ENCODE measurements around the gene ARHGEF10L.

The ARHGEF10L gene

DNA sequence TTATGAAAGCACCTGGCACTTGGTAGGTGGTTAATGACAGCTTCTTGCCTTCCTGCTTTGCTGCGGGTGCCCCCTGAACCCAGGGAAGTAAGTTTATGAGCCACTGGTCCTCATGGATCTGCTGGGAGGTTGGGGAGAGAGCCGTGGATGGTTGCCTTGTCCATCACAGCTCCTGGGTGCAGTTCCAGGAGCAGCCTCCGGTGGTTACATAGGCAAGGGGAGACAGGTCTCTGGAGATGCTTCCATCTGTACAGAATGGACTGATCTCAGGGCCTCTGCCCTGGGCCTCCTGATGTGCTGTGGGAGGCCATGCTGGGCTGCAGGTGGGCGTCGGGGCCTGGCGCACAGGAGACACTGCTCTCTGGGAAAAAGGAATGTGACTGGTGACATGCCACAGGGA, 31.6 kb upstream of the ARHGEF10L start:
- H3K27me3 ChIP-seq (ENCODE audit: control insufficient read depth in 2 of 2, insufficient read depth in 2 of 2, low read length in 2 of 2): no peaks in the 10 kb centered on the region
- no peak overlapping the region for H3K4me3 ChIP-seq (ENCODE audit: low read length in 2 of 2)
- H3K36me3 ChIP-seq (ENCODE audit: control insufficient read depth in 2 of 2, insufficient read depth in 2 of 2, low read length in 2 of 2): no peaks in the 10 kb centered on the region
- no peak overlapping the region for H3K27ac ChIP-seq (ENCODE audit: low read depth in 2 of 2, low read length in 2 of 2)
- H3K9me3 ChIP-seq (ENCODE audit: control insufficient read depth in 2 of 2, low read length in 2 of 2): no peaks in the 10 kb centered on the region
- no peak overlapping the region for H3K9ac ChIP-seq (ENCODE audit: low read depth in 1 of 2, low read length in 2 of 2)
- H3K4me1 ChIP-seq (ENCODE audit: control insufficient read depth in 2 of 2, insufficient read depth in 2 of 2, low read length in 2 of 2): peaks cover 6 to 10% of the 10 kb centered on the region in 2 donors

DNA sequence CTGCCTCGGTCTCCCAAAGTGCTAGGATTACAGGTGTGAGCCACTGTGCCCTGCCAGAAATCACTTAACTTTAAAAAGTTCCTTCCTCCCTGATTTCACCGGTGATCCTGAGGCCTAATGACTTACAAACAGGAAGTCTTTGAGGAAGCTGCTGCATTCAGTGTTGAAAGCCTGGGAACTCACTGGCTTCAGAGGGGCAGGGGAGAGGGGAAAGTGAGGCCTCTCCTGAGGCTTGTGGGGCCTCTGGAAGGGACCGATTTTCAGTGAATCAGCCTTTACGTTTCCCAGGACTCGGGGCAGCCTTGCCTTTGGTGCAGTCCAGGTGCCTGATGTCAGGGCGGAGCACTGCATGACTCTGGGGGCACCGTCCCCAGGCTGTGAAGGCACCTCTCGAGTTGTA, 30.1 kb upstream of the ARHGEF10L start:
- H3K4me3 ChIP-seq (ENCODE audit: low read length in 2 of 2): no peak overlapping the region
- peaks cover 5 to 13% of the 10 kb centered on the region in 2 donors for H3K4me1 ChIP-seq (ENCODE audit: control insufficient read depth in 2 of 2, insufficient read depth in 2 of 2, low read length in 2 of 2)
- H3K9me3 ChIP-seq (ENCODE audit: control insufficient read depth in 2 of 2, low read length in 2 of 2): no peaks in the 10 kb centered on the region
- no peaks in the 10 kb centered on the region for H3K27me3 ChIP-seq (ENCODE audit: control insufficient read depth in 2 of 2, insufficient read depth in 2 of 2, low read length in 2 of 2)
- peak overlapping the region; percentile 36 to 56 for H3K27ac ChIP-seq (ENCODE audit: low read depth in 2 of 2, low read length in 2 of 2)
- H3K36me3 ChIP-seq (ENCODE audit: control insufficient read depth in 2 of 2, insufficient read depth in 2 of 2, low read length in 2 of 2): no peaks in the 10 kb centered on the region
- peak overlapping the region in 1 of 2 donors; percentile 32 for H3K9ac ChIP-seq (ENCODE audit: low read depth in 1 of 2, low read length in 2 of 2)

DNA sequence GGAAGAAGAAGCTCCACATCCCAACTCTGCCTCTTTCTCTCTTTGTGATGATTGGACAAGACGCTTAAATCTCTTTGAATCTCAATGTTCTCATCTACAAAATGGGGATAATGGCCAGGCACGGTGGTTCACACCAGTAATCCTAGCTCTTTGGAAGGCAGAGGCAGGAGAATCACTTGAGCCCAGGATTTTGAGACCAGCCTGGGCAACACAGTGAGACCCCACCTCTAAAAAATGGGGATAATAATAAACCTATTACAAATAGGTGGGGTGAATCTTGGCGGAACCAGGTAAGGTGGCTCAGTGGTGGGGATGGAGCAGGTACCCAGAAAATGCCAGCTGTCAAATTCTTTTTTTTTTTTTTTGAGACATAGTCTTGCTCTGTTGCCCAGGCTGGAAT, 29.4 kb upstream of the ARHGEF10L start:
- Histone ChIP-seq H3K9ac (ENCODE audit: low read depth in 1 of 2, low read length in 2 of 2) (no peak overlapping the region), H3K27ac (ENCODE audit: low read depth in 2 of 2, low read length in 2 of 2) (no peak overlapping the region), H3K27me3 (ENCODE audit: control insufficient read depth in 2 of 2, insufficient read depth in 2 of 2, low read length in 2 of 2) (no peaks in the 10 kb centered on the region), H3K9me3 (ENCODE audit: control insufficient read depth in 2 of 2, low read length in 2 of 2) (no peaks in the 10 kb centered on the region), H3K4me3 (ENCODE audit: low read length in 2 of 2) (no peak overlapping the region), H3K36me3 (ENCODE audit: control insufficient read depth in 2 of 2, insufficient read depth in 2 of 2, low read length in 2 of 2) (no peaks in the 10 kb centered on the region), H3K4me1 (ENCODE audit: control insufficient read depth in 2 of 2, insufficient read depth in 2 of 2, low read length in 2 of 2) (peaks cover 5 to 13% of the 10 kb centered on the region in 2 donors)

DNA sequence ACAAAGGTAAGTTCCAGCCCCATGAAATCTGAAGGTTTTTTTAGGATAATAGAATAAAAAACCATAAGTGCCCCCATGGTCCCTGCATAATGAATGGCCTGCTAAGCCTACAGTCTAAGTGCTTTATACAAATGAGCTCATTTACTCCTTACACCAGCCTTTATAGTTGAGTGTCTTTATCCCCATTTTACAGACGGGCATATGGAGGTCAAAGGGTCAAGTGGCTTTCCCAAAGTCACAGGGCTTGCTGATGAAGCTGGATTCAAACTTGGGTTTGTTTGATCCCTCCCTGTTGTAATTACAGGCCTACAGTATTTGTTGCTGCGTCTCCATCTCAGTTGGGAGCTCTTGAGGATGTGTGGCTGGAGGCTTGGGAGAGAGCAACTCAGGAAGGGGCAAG, 28.3 kb upstream of the ARHGEF10L start:
- H3K9me3 ChIP-seq (ENCODE audit: control insufficient read depth in 2 of 2, low read length in 2 of 2): no peaks in the 10 kb centered on the region
- no peak overlapping the region for H3K27ac ChIP-seq (ENCODE audit: low read depth in 2 of 2, low read length in 2 of 2)
- H3K27me3 ChIP-seq (ENCODE audit: control insufficient read depth in 2 of 2, insufficient read depth in 2 of 2, low read length in 2 of 2): no peaks in the 10 kb centered on the region

DNA sequence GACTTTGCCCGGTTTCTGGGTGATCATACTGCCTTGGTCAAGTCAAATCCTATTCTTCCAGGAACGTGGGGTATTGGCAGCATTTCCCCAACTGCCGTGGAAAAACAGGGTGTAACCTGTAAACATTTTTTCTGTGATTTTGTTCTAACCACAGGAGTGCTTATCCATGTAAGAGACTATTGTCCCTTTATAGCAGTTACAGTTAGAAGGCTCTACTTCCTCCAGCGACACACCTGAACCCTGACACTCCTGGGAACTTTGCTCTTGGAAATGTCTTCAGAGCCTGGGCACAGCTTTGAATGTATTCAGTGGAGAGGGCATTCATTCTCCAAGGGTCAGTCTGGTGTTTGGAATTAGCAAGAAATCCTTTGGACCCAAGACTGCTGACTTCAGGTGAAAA, 26.4 kb upstream of the ARHGEF10L start:
- H3K9ac ChIP-seq (ENCODE audit: low read depth in 1 of 2, low read length in 2 of 2): peak overlapping the region; percentile 56 to 74
- H3K27me3 ChIP-seq (ENCODE audit: control insufficient read depth in 2 of 2, insufficient read depth in 2 of 2, low read length in 2 of 2): no peaks in the 10 kb centered on the region
- no peaks in the 10 kb centered on the region for H3K36me3 ChIP-seq (ENCODE audit: control insufficient read depth in 2 of 2, insufficient read depth in 2 of 2, low read length in 2 of 2)
- H3K4me1 ChIP-seq (ENCODE audit: control insufficient read depth in 2 of 2, insufficient read depth in 2 of 2, low read length in 2 of 2): peaks cover 28 to 36% of the 10 kb centered on the region in 2 donors
- peak overlapping the region; percentile 47 to 51 for H3K4me3 ChIP-seq (ENCODE audit: low read length in 2 of 2)
- no peaks in the 10 kb centered on the region for H3K9me3 ChIP-seq (ENCODE audit: control insufficient read depth in 2 of 2, low read length in 2 of 2)
- peak overlapping the region; percentile 90 to 93 for H3K27ac ChIP-seq (ENCODE audit: low read depth in 2 of 2, low read length in 2 of 2)

More for the DNA sequence above, 28.3 kb upstream of the ARHGEF10L start:
- Histone ChIP-seq H3K4me1 (ENCODE audit: control insufficient read depth in 2 of 2, insufficient read depth in 2 of 2, low read length in 2 of 2) (peaks cover 13 to 20% of the 10 kb centered on the region in 2 donors), H3K4me3 (ENCODE audit: low read length in 2 of 2) (no peak overlapping the region), H3K36me3 (ENCODE audit: control insufficient read depth in 2 of 2, insufficient read depth in 2 of 2, low read length in 2 of 2) (no peaks in the 10 kb centered on the region), H3K9ac (ENCODE audit: low read depth in 1 of 2, low read length in 2 of 2) (no peak overlapping the region)

DNA sequence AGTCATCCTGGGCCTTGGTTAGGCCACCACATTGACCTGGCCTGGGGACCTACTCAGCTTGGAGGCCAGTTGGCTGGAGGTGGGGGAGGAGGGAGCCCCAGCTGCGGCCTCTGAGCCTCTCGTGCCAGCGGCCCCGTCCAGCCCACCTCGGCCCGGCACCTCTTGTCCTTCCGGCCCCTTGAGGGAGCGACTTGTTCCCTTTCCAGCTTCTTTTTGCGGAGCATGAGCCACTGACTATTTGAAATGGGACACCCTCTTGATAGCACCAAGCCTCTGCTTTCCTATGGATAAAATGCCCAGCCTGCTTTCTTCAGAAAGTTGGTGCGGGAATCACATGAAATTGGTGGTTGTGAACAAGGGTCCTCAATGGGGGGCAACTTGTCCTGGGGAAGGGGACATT, 24.7 kb upstream of the ARHGEF10L start:
- Histone ChIP-seq H3K4me1 (ENCODE audit: control insufficient read depth in 2 of 2, insufficient read depth in 2 of 2, low read length in 2 of 2) (peaks cover 24 to 37% of the 10 kb centered on the region in 2 donors), H3K9ac (ENCODE audit: low read depth in 1 of 2, low read length in 2 of 2) (peak overlapping the region; percentile 66 to 79), H3K27ac (ENCODE audit: low read depth in 2 of 2, low read length in 2 of 2) (peak overlapping the region; percentile 88 to 90), H3K36me3 (ENCODE audit: control insufficient read depth in 2 of 2, insufficient read depth in 2 of 2, low read length in 2 of 2) (no peaks in the 10 kb centered on the region), H3K27me3 (ENCODE audit: control insufficient read depth in 2 of 2, insufficient read depth in 2 of 2, low read length in 2 of 2) (peaks cover 0 to under 1% of the 10 kb centered on the region in 2 donors), H3K9me3 (ENCODE audit: control insufficient read depth in 2 of 2, low read length in 2 of 2) (no peaks in the 10 kb centered on the region), H3K4me3 (ENCODE audit: low read length in 2 of 2) (peak overlapping the region; percentile 29 to 36)

DNA sequence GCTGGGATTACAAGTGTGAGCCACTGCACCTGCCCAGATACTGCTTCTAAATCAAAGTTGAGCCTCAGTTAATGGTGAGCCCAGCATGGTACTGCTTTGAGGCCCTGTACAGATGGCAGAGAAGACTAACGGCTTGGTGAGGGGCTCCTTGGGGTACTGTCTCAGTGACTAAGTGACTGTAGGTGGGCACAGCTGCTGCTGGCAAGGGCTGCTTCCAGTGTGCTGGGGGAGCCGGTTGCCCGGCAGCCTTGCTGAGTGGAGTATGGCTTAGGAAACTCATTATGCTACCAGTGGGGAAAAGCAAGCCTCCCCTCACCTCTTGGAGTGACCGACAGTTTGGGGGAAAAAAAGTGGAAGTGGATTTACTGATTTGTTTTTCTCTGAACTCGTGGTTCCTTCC, 23.6 kb upstream of the ARHGEF10L start:
- no peaks in the 10 kb centered on the region for H3K36me3 ChIP-seq (ENCODE audit: control insufficient read depth in 2 of 2, insufficient read depth in 2 of 2, low read length in 2 of 2)
- H3K9me3 ChIP-seq (ENCODE audit: control insufficient read depth in 2 of 2, low read length in 2 of 2): no peaks in the 10 kb centered on the region
- peak overlapping the region; percentile 76 to 79 for H3K9ac ChIP-seq (ENCODE audit: low read depth in 1 of 2, low read length in 2 of 2)
- peak overlapping the region; percentile 2 to 27 for H3K4me3 ChIP-seq (ENCODE audit: low read length in 2 of 2)
- H3K27ac ChIP-seq (ENCODE audit: low read depth in 2 of 2, low read length in 2 of 2): peak overlapping the region; percentile 88 to 90
- peaks cover 32 to 47% of the 10 kb centered on the region in 2 donors for H3K4me1 ChIP-seq (ENCODE audit: control insufficient read depth in 2 of 2, insufficient read depth in 2 of 2, low read length in 2 of 2)
- peaks cover 0 to 3% of the 10 kb centered on the region in 2 donors for H3K27me3 ChIP-seq (ENCODE audit: control insufficient read depth in 2 of 2, insufficient read depth in 2 of 2, low read length in 2 of 2)

DNA sequence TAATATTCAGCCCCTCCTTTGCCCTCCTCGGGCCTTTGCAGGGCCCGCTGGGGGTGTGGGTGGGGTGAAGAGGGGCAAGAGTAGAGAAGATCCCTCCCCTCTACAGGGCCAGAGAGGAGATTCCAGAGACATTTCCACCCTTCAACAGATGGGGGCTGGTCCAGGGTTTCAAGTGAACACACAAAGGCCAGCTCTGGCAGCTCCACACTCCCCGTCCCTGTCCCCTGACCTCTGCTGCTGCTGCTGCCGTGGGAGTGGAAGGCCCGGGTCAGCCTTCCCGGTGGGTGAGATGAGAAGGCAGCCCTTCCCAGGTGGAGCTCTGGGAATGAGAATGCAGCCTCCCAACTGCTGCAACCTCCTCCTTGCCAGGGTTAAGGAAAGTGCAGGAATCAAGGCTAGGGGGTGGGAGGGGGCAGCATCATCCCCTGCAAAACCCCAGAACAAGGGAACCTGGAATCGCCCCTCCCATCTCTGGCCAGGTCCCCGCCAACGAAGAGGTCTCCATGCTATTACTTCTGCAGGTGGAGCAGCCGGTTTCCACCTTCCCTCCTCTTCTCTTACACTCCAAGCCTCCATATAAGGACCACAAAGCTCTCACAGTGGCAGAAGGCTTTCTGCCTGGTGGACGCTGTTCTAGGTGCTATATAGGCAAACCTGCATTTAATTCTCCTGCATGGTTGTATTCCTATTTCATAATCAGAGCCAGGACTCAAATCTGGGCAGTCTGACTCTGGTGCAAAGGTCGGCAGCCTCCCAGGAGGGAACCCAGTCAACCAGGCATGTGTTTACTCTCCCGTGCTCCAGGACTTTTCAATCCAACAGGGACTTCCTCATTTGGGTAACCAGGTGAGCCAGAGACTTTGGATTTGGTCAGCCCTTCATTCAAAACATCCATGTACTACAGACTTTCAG, 22.9 kb upstream of the ARHGEF10L start:
- Histone ChIP-seq H3K4me1 (ENCODE audit: control insufficient read depth in 2 of 2, insufficient read depth in 2 of 2, low read length in 2 of 2) (peaks cover 32 to 51% of the 10 kb centered on the region in 2 donors), H3K9ac (ENCODE audit: low read depth in 1 of 2, low read length in 2 of 2) (peak overlapping the region; percentile 76 to 79), H3K27me3 (ENCODE audit: control insufficient read depth in 2 of 2, insufficient read depth in 2 of 2, low read length in 2 of 2) (peaks cover 0 to 3% of the 10 kb centered on the region in 2 donors), H3K27ac (ENCODE audit: low read depth in 2 of 2, low read length in 2 of 2) (peak overlapping the region; percentile 88 to 90), H3K36me3 (ENCODE audit: control insufficient read depth in 2 of 2, insufficient read depth in 2 of 2, low read length in 2 of 2) (no peaks in the 10 kb centered on the region), H3K9me3 (ENCODE audit: control insufficient read depth in 2 of 2, low read length in 2 of 2) (no peaks in the 10 kb centered on the region), H3K4me3 (ENCODE audit: low read length in 2 of 2) (peak overlapping the region; percentile 2 to 27)

DNA sequence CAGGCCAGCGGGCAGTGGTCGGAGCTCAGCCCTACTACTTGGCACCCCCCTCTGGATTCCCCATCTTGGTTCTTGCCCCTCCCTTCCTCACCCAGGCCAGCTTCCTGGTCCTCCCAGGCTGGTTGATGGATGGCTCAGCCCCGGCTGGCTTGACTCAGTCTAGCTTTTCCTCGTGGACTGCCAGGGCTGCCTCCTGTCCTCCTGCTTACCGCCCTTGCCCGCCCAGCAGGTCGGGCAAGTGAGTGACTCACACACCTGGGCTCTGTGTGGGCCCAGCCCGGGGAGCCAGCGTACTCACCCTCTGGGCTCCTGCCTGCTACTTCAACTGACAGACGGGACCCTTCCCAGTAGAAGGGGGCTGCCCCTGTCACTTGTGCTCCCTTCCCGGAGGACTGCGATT, 19.5 kb upstream of the ARHGEF10L start:
- Histone ChIP-seq H3K36me3 (ENCODE audit: control insufficient read depth in 2 of 2, insufficient read depth in 2 of 2, low read length in 2 of 2) (no peaks in the 10 kb centered on the region), H3K4me1 (ENCODE audit: control insufficient read depth in 2 of 2, insufficient read depth in 2 of 2, low read length in 2 of 2) (peaks cover 32 to 50% of the 10 kb centered on the region in 2 donors), H3K27me3 (ENCODE audit: control insufficient read depth in 2 of 2, insufficient read depth in 2 of 2, low read length in 2 of 2) (peaks cover 0 to 3% of the 10 kb centered on the region in 2 donors), H3K9ac (ENCODE audit: low read depth in 1 of 2, low read length in 2 of 2) (peak overlapping the region; percentile 63 to 87), H3K9me3 (ENCODE audit: control insufficient read depth in 2 of 2, low read length in 2 of 2) (no peaks in the 10 kb centered on the region), H3K27ac (ENCODE audit: low read depth in 2 of 2, low read length in 2 of 2) (peak overlapping the region; percentile 79 to 93), H3K4me3 (ENCODE audit: low read length in 2 of 2) (peak overlapping the region; percentile 45 to 58)

All from mucosa of rectum (tissue), 2 donors.